Endothelial cell of umbilical vein (primary cell): ENCODE results near the gene TMEM266. TPM values are rescaled to one million over a fixed set of nuclear protein-coding genes. Genes with fewer than 3 reads are reported as not detected.

Source experiments
- BruUV-seq: library from RNA; stranded (reverse); fragments of 400-500 nt; replicated peaks from 2 replicates; lab custom pipeline; 2021; lab: Mats Ljungman, UMichigan
- CTCF ChIA-PET: fragments of 300-600, 350-600 bp; sonication (Branson Sonifier 250); formaldehyde crosslinking; loops from one replicate; lab custom pipeline; 2021; ENCODE audit warnings: antibody characterized with exemption, inconsistent platforms; lab: Charles Lee
- POLR2A ChIA-PET: fragments of 300-600, 350-600 bp; sonication (Branson Sonifier 250); formaldehyde crosslinking; loops from one replicate; lab custom pipeline; 2021; ENCODE audit warnings: antibody characterized with exemption, inconsistent platforms; lab: Charles Lee
- DNase-seq: peaks from one replicate; pipeline ENCODE4 v3.0.0-alpha.2; 2011; ENCODE audit warnings: low read depth, low spot score
- FAIRE-seq: peaks from 2 replicates; lab custom pipeline; 2011; peaks lifted over from hg19 to GRCh38; lab: Jason Lieb, UNC
- H2AFZ ChIP-seq: 2 replicates; pipeline ENCODE4 v1.6.0; 2012; ENCODE audit warnings: low read depth, low read length, control low read depth, inconsistent platforms
- H3K27ac ChIP-seq: 2 replicates; pipeline ENCODE4 v1.5.1; 2011; ENCODE audit warnings: low read depth, mild to moderate bottlenecking, control low read depth, low read length, moderate library complexity; ENCODE audit not compliant: insufficient read depth
- H3K27me3 ChIP-seq, 2 experiments: 2 replicates each; pipeline versions ENCODE4 v1.6.0 to v1.6.1; 2011; ENCODE audit warnings: low read length in 2 of 2, mixed read lengths in 1 of 2; ENCODE audit not compliant: control insufficient read depth in 2 of 2, insufficient read depth in 2 of 2
- H3K36me3 ChIP-seq, 2 experiments: 2 replicates in 1 of 2; 3 replicates in 1 of 2; pipeline ENCODE4 v1.5.1; 2011; ENCODE audit warnings: low read length in 2 of 2, mild to moderate bottlenecking in 1 of 2, moderate library complexity in 1 of 2; ENCODE audit not compliant: control insufficient read depth in 2 of 2, insufficient read depth in 2 of 2; ENCODE audit errors: extremely low read depth in 1 of 2
- H3K4me1 ChIP-seq: 3 replicates; pipeline ENCODE4 v1.5.1; 2011; ENCODE audit warnings: mild to moderate bottlenecking, low read length; ENCODE audit not compliant: control insufficient read depth, insufficient read depth; ENCODE audit errors: extremely low read depth
- H3K4me2 ChIP-seq: 2 replicates; pipeline ENCODE4 v1.6.1; 2011; ENCODE audit warnings: low read length, control low read depth, mixed read lengths; ENCODE audit not compliant: insufficient read depth
- H3K4me3 ChIP-seq, 3 experiments: fragments of 200-600 bp in 1 of 3; sonication (generic), shearing (Covaris generic) in 1 of 3; replicated peaks in 1 of 3; 2 replicates each; pipeline ENCODE4 v1.5.1; 2011 to 2016; ENCODE audit warnings: control low read depth in 3 of 3, low read length in 3 of 3, mild to moderate bottlenecking in 2 of 3, inconsistent platforms in 1 of 3, low read depth in 1 of 3, moderate library complexity in 1 of 3; ENCODE audit not compliant: insufficient read depth in 1 of 3
- H3K79me2 ChIP-seq: 2 replicates; pipeline ENCODE4 v1.6.0; 2012; ENCODE audit warnings: low read length, inconsistent platforms; ENCODE audit not compliant: control insufficient read depth, insufficient read depth
- H3K9ac ChIP-seq: replicated peaks from 2 replicates; pipeline ENCODE3; 2011; ENCODE audit warnings: low read length, control low read depth; ENCODE audit not compliant: insufficient read depth; ENCODE audit errors: extremely low read depth
- H3K9me1 ChIP-seq: replicated peaks from 3 replicates; pipeline ENCODE4 v1.6.0; 2011; ENCODE audit warnings: mild to moderate bottlenecking, low read length; ENCODE audit not compliant: control insufficient read depth, insufficient read depth; ENCODE audit errors: extremely low read depth
- H3K9me3 ChIP-seq: replicated peaks from 2 replicates; pipeline ENCODE4 v1.5.1; 2012; ENCODE audit warnings: low read length, inconsistent platforms; ENCODE audit not compliant: control insufficient read depth, insufficient read depth
- H4K20me1 ChIP-seq: replicated peaks from 2 replicates; pipeline ENCODE3; 2011; ENCODE audit warnings: mild to moderate bottlenecking, low read length; ENCODE audit not compliant: control insufficient read depth, insufficient read depth; ENCODE audit errors: extremely low read depth
- EZH2 ChIP-seq: IDR thresholded peaks from 2 replicates; pipeline ENCODE4 v1.6.1; 2012; ENCODE audit warnings: borderline replicate concordance, low read depth, mild to moderate bottlenecking, moderate library complexity, low read length, inconsistent platforms; ENCODE audit not compliant: severe bottlenecking
- FOS ChIP-seq: IDR thresholded peaks from 2 replicates; pipeline ENCODE4 v1.6.1; 2011; ENCODE audit warnings: mild to moderate bottlenecking, low read length, moderate library complexity, borderline replicate concordance; ENCODE audit not compliant: insufficient read depth
- GATA2 ChIP-seq: IDR thresholded peaks from 2 replicates; pipeline ENCODE4 v1.7.0; 2011; ENCODE audit warnings: low read depth, mild to moderate bottlenecking, moderate library complexity, mixed read lengths, low read length; ENCODE audit not compliant: insufficient read length, insufficient read depth
- JUN ChIP-seq: IDR thresholded peaks from 2 replicates; pipeline ENCODE4 v1.6.1; 2011; ENCODE audit warnings: borderline replicate concordance, low read depth; ENCODE audit not compliant: insufficient read length, insufficient read depth
- MAX ChIP-seq: IDR thresholded peaks from 2 replicates; pipeline ENCODE4 v1.6.1; 2011; ENCODE audit not compliant: insufficient read depth, insufficient read length
- MYC ChIP-seq: IDR thresholded peaks from one replicate; pipeline ENCODE4 v1.6.1; 2011; ENCODE audit warnings: mild to moderate bottlenecking, low read depth, low read length
- POLR2A ChIP-seq: IDR thresholded peaks from 2 replicates; pipeline ENCODE4 v1.6.1; 2012; ENCODE audit warnings: low read depth, mild to moderate bottlenecking, control low read depth, low read length
- POLR2AphosphoS5 ChIP-seq: IDR thresholded peaks from 2 replicates; pipeline ENCODE4 v1.6.1; 2012; ENCODE audit warnings: low read depth, mild to moderate bottlenecking, control low read depth, low read length, moderate library complexity; ENCODE audit not compliant: insufficient read depth
- dilution Hi-C: fragments of 300-500 bp; cut with MboI; formaldehyde crosslinking; loops from one replicate; pipeline ENCODE4 v1.15.0; 2019; ENCODE audit warnings: low sequenced_read_pairs; ENCODE audit not compliant: extremely low pct_ligation_motif_present
- intact Hi-C: fragments of 100-400 bp; cut with micrococcal nuclease; formaldehyde crosslinking; loops from one replicate; pipeline ENCODE4 v1.10.0; 2022
- polyA plus RNA-seq, 4 experiments: library from polyadenylated mRNA; depleted of rRNA in 3 of 4; stranded (reverse) in 3 of 4; unstranded in 1 of 4; fragments of >200 nt; gene quantifications; 2 replicates each; pipeline versions ENCODE4 v1.2.1 to v1.2.3, GENCODE V29; 2011 to 2012; ENCODE audit warnings: missing spikeins in 1 of 4
- total RNA-seq: library from RNA; stranded (reverse); gene quantifications from 2 replicates; pipeline ENCODE4 v1.2.3, GENCODE V29; 2021
- TF ChIP-seq, protein P1 (sequence below), 2 donors: IDR thresholded peaks; 1 replicate in 1 of 2; 2 replicates in 1 of 2; pipeline ENCODE4 v1.5.1; 2011; ENCODE audit warnings: low read length in 2 of 2, mild to moderate bottlenecking in 2 of 2, moderate library complexity in 2 of 2, control low read depth in 1 of 2, inconsistent platforms in 1 of 2, low read depth in 1 of 2; ENCODE audit not compliant: insufficient read depth in 1 of 2; ENCODE audit errors: extremely low read depth in 1 of 2

TMEM266 gene
- total and polyA plus RNA-seq, 2 donors (not counting 3 experiments of a cell fraction or from before 2014, with no cell fraction given), result not detected

DNA sequence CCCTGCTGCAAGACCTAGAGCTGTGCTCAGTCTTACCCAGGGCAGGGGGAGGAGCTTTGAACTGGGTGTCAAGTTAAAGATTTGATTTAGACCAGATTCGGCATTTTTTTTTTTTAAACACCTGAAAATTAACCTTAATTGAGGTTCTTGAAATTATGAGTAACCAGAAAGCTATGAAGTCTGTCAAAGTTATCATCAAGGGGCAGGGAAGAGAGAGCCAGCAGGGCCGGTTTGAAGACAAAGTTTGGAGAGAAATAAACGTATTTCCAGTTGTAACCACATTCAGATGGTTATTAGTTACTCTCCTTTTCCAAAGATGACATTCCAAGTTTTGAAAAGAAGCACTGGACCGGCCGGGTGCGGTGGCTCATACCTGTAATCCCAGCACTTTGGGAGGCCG, 12.0 kb downstream of the TMEM266 start:
- no peaks in the 10 kb centered on the region for H3K4me1 ChIP-seq
- H3K27me3 ChIP-seq, result peaks cover 5 to 7% of the 10 kb centered on the region in 2 experiments
- no peak for DNase-seq
- H4K20me1 ChIP-seq, result no peaks in the 10 kb centered on the region
- ChIA-PET CTCF (interaction anchor here (0.7 to 1.4 kb wide), 4 partner anchors 11 to 67 kb away, joined by 3 to 7 read pairs (median 3); partner anchors contain the start of gene TMEM266), POLR2A (no interaction called here)
- H3K9ac ChIP-seq, result no peak overlapping the region
- BruUV-seq, result no TSS peak
- H3K9me3 ChIP-seq, result no peaks in the 10 kb centered on the region
- no peaks in the 10 kb centered on the region for H3K79me2 ChIP-seq
- intact Hi-C loops (no loop called here), dilution Hi-C loops (no loop called here)
- no peaks in the 10 kb centered on the region for H3K36me3 ChIP-seq
- no peak overlapping the region for H2AFZ ChIP-seq
- H3K4me2 ChIP-seq, result no peak overlapping the region
- no peak for TF ChIP-seq MYC
- no peak for TF ChIP-seq POLR2AphosphoS5
- no peak for TF ChIP-seq JUN
- no peak for TF ChIP-seq MAX
- TF ChIP-seq FOS, result no peak
- TF ChIP-seq, protein P1, sequence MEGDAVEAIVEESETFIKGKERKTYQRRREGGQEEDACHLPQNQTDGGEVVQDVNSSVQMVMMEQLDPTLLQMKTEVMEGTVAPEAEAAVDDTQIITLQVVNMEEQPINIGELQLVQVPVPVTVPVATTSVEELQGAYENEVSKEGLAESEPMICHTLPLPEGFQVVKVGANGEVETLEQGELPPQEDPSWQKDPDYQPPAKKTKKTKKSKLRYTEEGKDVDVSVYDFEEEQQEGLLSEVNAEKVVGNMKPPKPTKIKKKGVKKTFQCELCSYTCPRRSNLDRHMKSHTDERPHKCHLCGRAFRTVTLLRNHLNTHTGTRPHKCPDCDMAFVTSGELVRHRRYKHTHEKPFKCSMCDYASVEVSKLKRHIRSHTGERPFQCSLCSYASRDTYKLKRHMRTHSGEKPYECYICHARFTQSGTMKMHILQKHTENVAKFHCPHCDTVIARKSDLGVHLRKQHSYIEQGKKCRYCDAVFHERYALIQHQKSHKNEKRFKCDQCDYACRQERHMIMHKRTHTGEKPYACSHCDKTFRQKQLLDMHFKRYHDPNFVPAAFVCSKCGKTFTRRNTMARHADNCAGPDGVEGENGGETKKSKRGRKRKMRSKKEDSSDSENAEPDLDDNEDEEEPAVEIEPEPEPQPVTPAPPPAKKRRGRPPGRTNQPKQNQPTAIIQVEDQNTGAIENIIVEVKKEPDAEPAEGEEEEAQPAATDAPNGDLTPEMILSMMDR (IDR thresholded peaks at IDR 0.05; ENCODE audit: extremely low read depth in 1 of 2, insufficient read depth in 1 of 2, low read depth in 1 of 2, low read length in 2 of 2), result no peak
- no peak for TF ChIP-seq EZH2
- TF ChIP-seq POLR2A, result no peak
- TF ChIP-seq GATA2, result no peak
- FAIRE-seq, result no peak
- H3K27ac ChIP-seq, result no peak overlapping the region
- H3K4me3 ChIP-seq, result no peak overlapping the region
- no peaks in the 10 kb centered on the region for H3K9me1 ChIP-seq
